ENCODE data around the gene PRAMEF12. TPM values are rescaled to one million over a fixed set of nuclear protein-coding genes. Genes with fewer than 3 reads are reported as not detected.

PRAMEF12 gene
- not detected in 5 replicates for total RNA-seq (2022; extraction: Qiagen RNA extraction)

GRCh38 chr1:12773438-12773837 lies at the start of gene PRAMEF12:
TSS of gene PRAMEF12 (plus strand) at chr1:12773738. CDS start at chr1:12774868, 1,130 bp downstream.

GRCh38 chr1:12745992-12746323 lies 27.6 kb upstream of the PRAMEF12 start, which contains the start of gene CFAP107:
TSS of gene CFAP107 (plus strand) at chr1:12746200. CDS start at chr1:12746431, 231 bp downstream.

GRCh38 chr1:12791097-12791496 lies 17.6 kb downstream of the PRAMEF12 start, which contains the start of gene PRAMEF1:
TSS of gene PRAMEF1 (plus strand) at chr1:12791397. CDS start at chr1:12793228, 1,831 bp downstream.

Other genes starting within 250 kb of the PRAMEF12 start
- gene DHRS3, start 155.5 kb upstream of the PRAMEF12 start, total RNA-seq (2022; extraction: Qiagen RNA extraction) = 40.2 to 49.5 TPM (median 47.2 TPM) in 5 replicates
- gene AADACL4, start 129.7 kb upstream of the PRAMEF12 start, total RNA-seq (2022; extraction: Qiagen RNA extraction) = not detected in 5 replicates
- not detected in 5 replicates for gene AADACL3, start 57.6 kb upstream of the PRAMEF12 start, total RNA-seq (2022; extraction: Qiagen RNA extraction)
- not detected in 5 replicates for gene CFAP107, start 27.5 kb upstream of the PRAMEF12 start, total RNA-seq (2022; extraction: Qiagen RNA extraction)
- gene PRAMEF1, start 17.7 kb downstream of the PRAMEF12 start, total RNA-seq (2022; extraction: Qiagen RNA extraction) = 0.08 TPM in 2 of 5 replicates, not detected in the others
- not detected in 5 replicates for gene PRAMEF11, start 57.7 kb downstream of the PRAMEF12 start, total RNA-seq (2022; extraction: Qiagen RNA extraction)
- not detected in 5 replicates for gene HNRNPCL1, start 75.0 kb downstream of the PRAMEF12 start, total RNA-seq (2022; extraction: Qiagen RNA extraction)
- 0.08 to 0.13 TPM (median 0.08 TPM) in 4 of 5 replicates, not detected in the other for gene PRAMEF2, start 83.3 kb downstream of the PRAMEF12 start, total RNA-seq (2022; extraction: Qiagen RNA extraction)
- not detected in 5 replicates for gene PRAMEF4, start 112.5 kb downstream of the PRAMEF12 start, total RNA-seq (2022; extraction: Qiagen RNA extraction)
- gene PRAMEF10, start 124.5 kb downstream of the PRAMEF12 start, total RNA-seq (2022; extraction: Qiagen RNA extraction) = not detected in 5 replicates
- gene PRAMEF7, start 142.9 kb downstream of the PRAMEF12 start, total RNA-seq (2022; extraction: Qiagen RNA extraction) = not detected in 5 replicates
- gene PRAMEF6, start 173.8 kb downstream of the PRAMEF12 start, total RNA-seq (2022; extraction: Qiagen RNA extraction) = not detected in 5 replicates

Measured in A549 treated with Hydrocortisone at 1 μM for 4 hours (cell line).